GM18519 (cell line): ENCODE results near the gene CDC40.
"Not testable (repeated sequence)": the region's sequence is repeated elsewhere in the genome, so short reads cannot be mapped to it uniquely, and the experiment has no call there.

ENCODE experiments used
- ATAC-seq: cut with Tn5 transposase; IDR thresholded peaks from one replicate; pipeline ENCODE4 v1.9.1; 2021; ENCODE audit warnings: mild to moderate bottlenecking, moderate library complexity; ENCODE audit not compliant: unreplicated experiment, low FRiP score

Gene CDC40

DNA sequence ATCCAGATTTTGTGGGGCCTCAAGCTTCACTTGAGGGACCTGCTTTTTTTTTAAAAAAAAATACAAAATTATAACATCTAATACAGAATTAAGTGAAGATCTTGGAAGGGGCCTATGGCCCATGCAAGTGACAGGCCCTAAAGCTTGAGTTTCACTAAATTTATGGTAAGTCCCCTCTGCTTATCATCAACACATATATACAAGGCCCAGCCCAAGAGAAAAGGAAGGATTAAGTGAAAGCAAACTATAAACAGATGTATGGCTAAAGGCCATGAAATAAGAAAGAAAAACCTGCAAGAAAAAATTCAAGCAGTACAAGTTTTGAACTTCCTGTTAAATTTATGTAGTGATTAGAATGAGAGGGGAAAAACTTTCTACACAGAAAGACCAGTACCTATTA is 86.8 kb downstream of the CDC40 start:
- ATAC-seq, result no peak

GRCh38 chr6:110269623-110270022 is 89.4 kb downstream of the CDC40 start:
- ATAC-seq, result no peak

- no peak for ATAC-seq
These were observed 89.9 kb downstream of the CDC40 start for GRCh38 chr6:110270165-110270564.

GRCh38 chr6:110271732-110272022 is 91.5 kb downstream of the CDC40 start:
- no peak for ATAC-seq

DNA sequence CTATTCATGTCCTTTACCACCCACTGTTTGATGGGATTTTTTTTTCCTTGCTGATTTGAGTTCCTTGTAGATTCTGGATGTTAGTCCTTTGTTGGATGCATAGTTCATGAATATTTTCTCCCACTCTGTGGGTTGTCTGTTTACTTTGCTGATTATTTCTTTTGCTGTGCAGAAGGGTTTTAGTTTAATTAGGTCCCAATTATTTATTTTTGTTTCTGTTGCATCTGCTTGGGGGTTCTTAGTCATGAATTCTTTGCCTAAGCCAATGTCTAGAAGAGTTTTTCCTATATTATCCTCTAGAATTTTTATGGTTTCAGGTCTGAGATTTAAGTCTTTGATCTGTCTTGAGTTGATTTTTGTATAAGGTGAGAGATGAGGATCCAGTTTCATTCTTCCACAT is 92.6 kb downstream of the CDC40 start:
- ATAC-seq, result not testable (repeated sequence)

GRCh38 chr6:110277100-110277665 is 97.0 kb downstream of the CDC40 start:
- no peak for ATAC-seq
